Cardiac fibroblast (primary cell): ENCODE data around the gene SLC41A1.

ENCODE experiments used
- DNase-seq, 2 donors: peaks; one replicate each; pipeline versions ENCODE4 v3.0.0 to v3.0.0-alpha.2; 2010; ENCODE audit warnings: low read depth in 2 of 2
- H3K4me3 ChIP-seq, 2 donors: replicated peaks in 1 of 2; 1 replicate in 1 of 2; 2 replicates in 1 of 2; pipeline ENCODE4 v1.5.1; 2011; ENCODE audit warnings: low read depth in 2 of 2, low read length in 2 of 2, mild to moderate bottlenecking in 2 of 2, moderate library complexity in 1 of 2
- CTCF ChIP-seq: IDR thresholded peaks from one replicate; pipeline ENCODE4 v1.5.1; 2011; ENCODE audit warnings: low read depth, mild to moderate bottlenecking, low read length, inconsistent platforms

The SLC41A1 gene

GRCh38 chr1:205800981-205801703, 11.9 kb downstream of the SLC41A1 start:
- DNase-seq = no peak
- TF ChIP-seq CTCF = no peak
- no peak overlapping the region for H3K4me3 ChIP-seq

GRCh38 chr1:205800427-205800826, 12.6 kb downstream of the SLC41A1 start:
- H3K4me3 ChIP-seq = no peak overlapping the region
- TF ChIP-seq CTCF = no peak
- no peak for DNase-seq

- no peak overlapping the region for H3K4me3 ChIP-seq
- TF ChIP-seq CTCF = no peak
- no peak for DNase-seq
These were observed 14.4 kb downstream of the SLC41A1 start for GRCh38 chr1:205798577-205798976.

- no peak for TF ChIP-seq CTCF
- no peak for DNase-seq
These were observed 15.8 kb downstream of the SLC41A1 start for GRCh38 chr1:205797168-205797567.

GRCh38 chr1:205794011-205794730, 18.8 kb downstream of the SLC41A1 start:
- no peak for DNase-seq
- TF ChIP-seq CTCF = no peak
- H3K4me3 ChIP-seq = no peak overlapping the region

More at GRCh38 chr1:205797168-205797567, 15.8 kb downstream of the SLC41A1 start:
- no peak overlapping the region for H3K4me3 ChIP-seq

GRCh38 chr1:205792961-205793673, 19.9 kb downstream of the SLC41A1 start:
- DNase-seq = no peak
- H3K4me3 ChIP-seq = no peak overlapping the region
- TF ChIP-seq CTCF = no peak
